ENCODE data around the gene TBC1D32.
"Not testable (repeated sequence)": the region's sequence is repeated elsewhere in the genome, so short reads cannot be mapped to it uniquely, and the experiment has no call there.

Gene TBC1D32

GRCh38 chr6:121334299-121335086 is at the start of gene TBC1D32:
Gene TBC1D32 (minus strand): TSS chr6:121334480. CDS start chr6:121334430, 50 bp downstream.
- DNase-seq, result peak; percentile 89
- in situ Hi-C loops (cut with MboI; ENCODE audit: low pct_unique_long_range_greater_than_20kb, low sequenced_read_pairs), result no loop called here

GRCh38 chr6:121383478-121383877 is 49.2 kb upstream of the TBC1D32 start:
- DNase-seq, result no peak
- in situ Hi-C loops (cut with MboI; ENCODE audit: low pct_unique_long_range_greater_than_20kb, low sequenced_read_pairs), result no loop called here

GRCh38 chr6:121382467-121383121 is 48.3 kb upstream of the TBC1D32 start:
- in situ Hi-C loops (cut with MboI; ENCODE audit: low pct_unique_long_range_greater_than_20kb, low sequenced_read_pairs), result no loop called here
- no peak for DNase-seq

- in situ Hi-C loops (cut with MboI; ENCODE audit: low pct_unique_long_range_greater_than_20kb, low sequenced_read_pairs), result no loop called here
Observed at GRCh38 chr6:121376411-121376810, 42.1 kb upstream of the TBC1D32 start.

GRCh38 chr6:121374219-121374618 is 39.9 kb upstream of the TBC1D32 start:
- DNase-seq; in situ Hi-C loops (cut with MboI; ENCODE audit: low pct_unique_long_range_greater_than_20kb, low sequenced_read_pairs): not testable (repeated sequence)

More at GRCh38 chr6:121376411-121376810, 42.1 kb upstream of the TBC1D32 start:
- no peak for DNase-seq

- DNase-seq, result no peak
- in situ Hi-C loops (cut with MboI; ENCODE audit: low pct_unique_long_range_greater_than_20kb, low sequenced_read_pairs), result no loop called here
Observed at GRCh38 chr6:121365536-121366521, 31.5 kb upstream of the TBC1D32 start.

- in situ Hi-C loops (cut with MboI; ENCODE audit: low pct_unique_long_range_greater_than_20kb, low sequenced_read_pairs), result no loop called here
- no peak for DNase-seq
Observed at GRCh38 chr6:121356575-121356974, 22.3 kb upstream of the TBC1D32 start.

GRCh38 chr6:121354764-121355163 is 20.5 kb upstream of the TBC1D32 start:
- DNase-seq, result no peak
- in situ Hi-C loops (cut with MboI; ENCODE audit: low pct_unique_long_range_greater_than_20kb, low sequenced_read_pairs), result no loop called here

- in situ Hi-C loops (cut with MboI; ENCODE audit: low pct_unique_long_range_greater_than_20kb, low sequenced_read_pairs), result no loop called here
- no peak for DNase-seq
Observed at GRCh38 chr6:121352941-121353340, 18.7 kb upstream of the TBC1D32 start.

- no peak for DNase-seq
- in situ Hi-C loops (cut with MboI; ENCODE audit: low pct_unique_long_range_greater_than_20kb, low sequenced_read_pairs), result no loop called here
Observed at GRCh38 chr6:121351916-121352315, 17.6 kb upstream of the TBC1D32 start.

- in situ Hi-C loops (cut with MboI; ENCODE audit: low pct_unique_long_range_greater_than_20kb, low sequenced_read_pairs), result no loop called here
- no peak for DNase-seq
Observed at GRCh38 chr6:121349596-121349995, 15.3 kb upstream of the TBC1D32 start.

GRCh38 chr6:121347484-121347883 is 13.2 kb upstream of the TBC1D32 start:
- DNase-seq, result no peak
- in situ Hi-C loops (cut with MboI; ENCODE audit: low pct_unique_long_range_greater_than_20kb, low sequenced_read_pairs), result no loop called here

GRCh38 chr6:121344539-121344938 is 10.3 kb upstream of the TBC1D32 start:
- no peak for DNase-seq
- in situ Hi-C loops (cut with MboI; ENCODE audit: low pct_unique_long_range_greater_than_20kb, low sequenced_read_pairs), result no loop called here

- in situ Hi-C loops (cut with MboI; ENCODE audit: low pct_unique_long_range_greater_than_20kb, low sequenced_read_pairs), result no loop called here
- no peak for DNase-seq
Observed at GRCh38 chr6:121339639-121340226, 5.5 kb upstream of the TBC1D32 start.

- in situ Hi-C loops (cut with MboI; ENCODE audit: low pct_unique_long_range_greater_than_20kb, low sequenced_read_pairs), result no loop called here
- DNase-seq, result no peak
Observed at GRCh38 chr6:121338956-121339355, 4.7 kb upstream of the TBC1D32 start.

GRCh38 chr6:121338366-121338765 is 4.1 kb upstream of the TBC1D32 start:
- no peak for DNase-seq
- in situ Hi-C loops (cut with MboI; ENCODE audit: low pct_unique_long_range_greater_than_20kb, low sequenced_read_pairs), result no loop called here

GRCh38 chr6:121335087-121336008 is 1.1 kb upstream of the TBC1D32 start:
- in situ Hi-C loops (cut with MboI; ENCODE audit: low pct_unique_long_range_greater_than_20kb, low sequenced_read_pairs), result no loop called here
- DNase-seq, result no peak

- in situ Hi-C loops (cut with MboI; ENCODE audit: low pct_unique_long_range_greater_than_20kb, low sequenced_read_pairs); DNase-seq: not testable (repeated sequence)
Observed at GRCh38 chr6:121333694-121334093, 586 bp downstream of the TBC1D32 start.
